ENCODE results near the gene EIF5AL1. TPM values are rescaled to one million over a fixed set of nuclear protein-coding genes. Genes with fewer than 3 reads are reported as not detected.
"Not testable (repeated sequence)": the region's sequence is repeated elsewhere in the genome, so short reads cannot be mapped to it uniquely, and the experiment has no call there.

EIF5AL1 gene
- total and polyA plus RNA-seq, 2 donors (not counting 1 experiment from before 2014, with no cell fraction given), result 0.33 to 2.0 TPM

DNA sequence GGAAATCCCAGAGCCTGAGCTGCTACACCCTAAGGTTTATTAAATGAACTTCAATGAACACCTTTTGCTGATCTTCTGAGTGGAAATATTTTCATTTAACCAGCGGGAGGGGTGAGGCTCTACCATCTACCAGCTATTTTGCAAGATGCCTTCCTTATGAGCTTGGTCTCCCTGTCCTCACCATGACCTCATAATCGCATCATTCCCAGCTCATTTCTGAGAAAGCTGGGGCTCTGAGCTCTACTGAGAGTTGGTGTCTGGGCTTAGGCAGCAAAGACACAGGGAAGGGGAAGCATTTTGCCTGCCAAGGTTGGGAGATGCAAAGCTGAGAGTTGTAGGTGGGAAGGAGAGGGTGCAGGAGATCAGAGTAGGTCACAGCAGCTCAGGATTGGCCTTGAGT lies 7.8 kb upstream of the EIF5AL1 start:
- H3K79me2 ChIP-seq (ENCODE audit: control insufficient read depth, insufficient read depth, low read length), result not testable (repeated sequence)

GRCh38 chr10:79505328-79505727 lies 7.0 kb upstream of the EIF5AL1 start:
- not testable (repeated sequence) for H4K20me1 ChIP-seq (ENCODE audit: control insufficient read depth, extremely low read depth, insufficient read depth, low read length); H3K4me2 ChIP-seq (ENCODE audit: extremely low read depth, insufficient read depth, low read length); H3K9me3 ChIP-seq (ENCODE audit: control insufficient read depth, insufficient read depth, low read depth, low read length)

More for the DNA sequence above, 7.8 kb upstream of the EIF5AL1 start:
- H4K20me1 ChIP-seq (ENCODE audit: control insufficient read depth, extremely low read depth, insufficient read depth, low read length); H3K36me3 ChIP-seq (ENCODE audit: control insufficient read depth, insufficient read depth, low read length); H3K4me2 ChIP-seq (ENCODE audit: extremely low read depth, insufficient read depth, low read length); H2AFZ ChIP-seq (ENCODE audit: low read length); H3K27me3 ChIP-seq (ENCODE audit: control insufficient read depth, insufficient read depth, low read length); H3K9me3 ChIP-seq (ENCODE audit: control insufficient read depth, insufficient read depth, low read depth, low read length); H3K9ac ChIP-seq (ENCODE audit: insufficient read depth, low read length); H3K27ac ChIP-seq (ENCODE audit: insufficient read depth, low read length); DNase-seq (ENCODE audit: low read depth in 2 of 2); H3K4me3 ChIP-seq (replicated peaks in 1 of 4; ENCODE audit: control extremely low read depth in 1 of 4, insufficient read depth in 1 of 4, low read depth in 3 of 4, low read length in 4 of 4); H3K4me1 ChIP-seq (ENCODE audit: control insufficient read depth, extremely low read depth, insufficient read depth, low read length): not testable (repeated sequence)

GRCh38 chr10:79505829-79506228 lies 6.5 kb upstream of the EIF5AL1 start:
- no peak overlapping the region for H3K4me2 ChIP-seq (ENCODE audit: extremely low read depth, insufficient read depth, low read length)
- H3K36me3 ChIP-seq (ENCODE audit: control insufficient read depth, insufficient read depth, low read length), result no peaks in the 10 kb centered on the region
- H2AFZ ChIP-seq (ENCODE audit: low read length), result no peak overlapping the region
- no peaks in the 10 kb centered on the region for H3K9me3 ChIP-seq (ENCODE audit: control insufficient read depth, insufficient read depth, low read depth, low read length)
- TF ChIP-seq, protein P1, sequence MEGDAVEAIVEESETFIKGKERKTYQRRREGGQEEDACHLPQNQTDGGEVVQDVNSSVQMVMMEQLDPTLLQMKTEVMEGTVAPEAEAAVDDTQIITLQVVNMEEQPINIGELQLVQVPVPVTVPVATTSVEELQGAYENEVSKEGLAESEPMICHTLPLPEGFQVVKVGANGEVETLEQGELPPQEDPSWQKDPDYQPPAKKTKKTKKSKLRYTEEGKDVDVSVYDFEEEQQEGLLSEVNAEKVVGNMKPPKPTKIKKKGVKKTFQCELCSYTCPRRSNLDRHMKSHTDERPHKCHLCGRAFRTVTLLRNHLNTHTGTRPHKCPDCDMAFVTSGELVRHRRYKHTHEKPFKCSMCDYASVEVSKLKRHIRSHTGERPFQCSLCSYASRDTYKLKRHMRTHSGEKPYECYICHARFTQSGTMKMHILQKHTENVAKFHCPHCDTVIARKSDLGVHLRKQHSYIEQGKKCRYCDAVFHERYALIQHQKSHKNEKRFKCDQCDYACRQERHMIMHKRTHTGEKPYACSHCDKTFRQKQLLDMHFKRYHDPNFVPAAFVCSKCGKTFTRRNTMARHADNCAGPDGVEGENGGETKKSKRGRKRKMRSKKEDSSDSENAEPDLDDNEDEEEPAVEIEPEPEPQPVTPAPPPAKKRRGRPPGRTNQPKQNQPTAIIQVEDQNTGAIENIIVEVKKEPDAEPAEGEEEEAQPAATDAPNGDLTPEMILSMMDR (conservative IDR thresholded peaks at IDR 0.05 in 1 of 2, IDR thresholded peaks at IDR 0.05 in 1 of 2; ENCODE audit: low read depth in 1 of 2, low read length in 2 of 2), result no peak
- TF ChIP-seq EZH2 (IDR thresholded peaks at IDR 0.05; ENCODE audit: low read length, missing control alignments), result no peak
- peaks cover 7% of the 10 kb centered on the region for H3K27me3 ChIP-seq (ENCODE audit: control insufficient read depth, insufficient read depth, low read length)
- H3K27ac ChIP-seq (ENCODE audit: insufficient read depth, low read length), result no peak overlapping the region
- DNase-seq (ENCODE audit: low read depth in 2 of 2), result no peak
- no peaks in the 10 kb centered on the region for H3K79me2 ChIP-seq (ENCODE audit: control insufficient read depth, insufficient read depth, low read length)
- no peak overlapping the region for H3K4me3 ChIP-seq (replicated peaks in 1 of 4; ENCODE audit: control extremely low read depth in 1 of 4, insufficient read depth in 1 of 4, low read depth in 3 of 4, low read length in 4 of 4)
- no peaks in the 10 kb centered on the region for H3K4me1 ChIP-seq (ENCODE audit: control insufficient read depth, extremely low read depth, insufficient read depth, low read length)
- H3K9ac ChIP-seq (ENCODE audit: insufficient read depth, low read length), result no peak overlapping the region
- no peaks in the 10 kb centered on the region for H4K20me1 ChIP-seq (ENCODE audit: control insufficient read depth, extremely low read depth, insufficient read depth, low read length)

More at GRCh38 chr10:79505328-79505727, 7.0 kb upstream of the EIF5AL1 start:
- not testable (repeated sequence) for H3K4me1 ChIP-seq (ENCODE audit: control insufficient read depth, extremely low read depth, insufficient read depth, low read length); H3K4me3 ChIP-seq (replicated peaks in 1 of 4; ENCODE audit: control extremely low read depth in 1 of 4, insufficient read depth in 1 of 4, low read depth in 3 of 4, low read length in 4 of 4); H3K27ac ChIP-seq (ENCODE audit: insufficient read depth, low read length); H3K27me3 ChIP-seq (ENCODE audit: control insufficient read depth, insufficient read depth, low read length); H2AFZ ChIP-seq (ENCODE audit: low read length); H3K9ac ChIP-seq (ENCODE audit: insufficient read depth, low read length); H3K36me3 ChIP-seq (ENCODE audit: control insufficient read depth, insufficient read depth, low read length); H3K79me2 ChIP-seq (ENCODE audit: control insufficient read depth, insufficient read depth, low read length); DNase-seq (ENCODE audit: low read depth in 2 of 2)

GRCh38 chr10:79507440-79508167 lies 4.7 kb upstream of the EIF5AL1 start:
- Histone ChIP-seq H3K36me3 (ENCODE audit: control insufficient read depth, insufficient read depth, low read length) (no peaks in the 10 kb centered on the region), H3K27ac (ENCODE audit: insufficient read depth, low read length) (no peak overlapping the region), H3K4me3 (replicated peaks in 1 of 4; ENCODE audit: control extremely low read depth in 1 of 4, insufficient read depth in 1 of 4, low read depth in 3 of 4, low read length in 4 of 4) (no peak overlapping the region), H3K27me3 (ENCODE audit: control insufficient read depth, insufficient read depth, low read length) (peaks cover 4% of the 10 kb centered on the region), H2AFZ (ENCODE audit: low read length) (no peak overlapping the region), H3K9me3 (ENCODE audit: control insufficient read depth, insufficient read depth, low read depth, low read length) (no peaks in the 10 kb centered on the region), H3K4me1 (ENCODE audit: control insufficient read depth, extremely low read depth, insufficient read depth, low read length) (no peaks in the 10 kb centered on the region), H3K4me2 (ENCODE audit: extremely low read depth, insufficient read depth, low read length) (no peak overlapping the region), H3K79me2 (ENCODE audit: control insufficient read depth, insufficient read depth, low read length) (no peaks in the 10 kb centered on the region), H4K20me1 (ENCODE audit: control insufficient read depth, extremely low read depth, insufficient read depth, low read length) (no peaks in the 10 kb centered on the region), H3K9ac (ENCODE audit: insufficient read depth, low read length) (no peak overlapping the region)
- TF ChIP-seq, protein P1 (conservative IDR thresholded peaks at IDR 0.05 in 1 of 2, IDR thresholded peaks at IDR 0.05 in 1 of 2; ENCODE audit: low read depth in 1 of 2, low read length in 2 of 2), result no peak
- TF ChIP-seq EZH2 (IDR thresholded peaks at IDR 0.05; ENCODE audit: low read length, missing control alignments), result no peak
- no peak for DNase-seq (ENCODE audit: low read depth in 2 of 2)

GRCh38 chr10:79508245-79508644 lies 4.1 kb upstream of the EIF5AL1 start:
- H3K36me3 ChIP-seq (ENCODE audit: control insufficient read depth, insufficient read depth, low read length); H3K27me3 ChIP-seq (ENCODE audit: control insufficient read depth, insufficient read depth, low read length); H3K9me3 ChIP-seq (ENCODE audit: control insufficient read depth, insufficient read depth, low read depth, low read length); H3K79me2 ChIP-seq (ENCODE audit: control insufficient read depth, insufficient read depth, low read length); H3K4me3 ChIP-seq (replicated peaks in 1 of 4; ENCODE audit: control extremely low read depth in 1 of 4, insufficient read depth in 1 of 4, low read depth in 3 of 4, low read length in 4 of 4); H4K20me1 ChIP-seq (ENCODE audit: control insufficient read depth, extremely low read depth, insufficient read depth, low read length); H3K4me2 ChIP-seq (ENCODE audit: extremely low read depth, insufficient read depth, low read length); H3K27ac ChIP-seq (ENCODE audit: insufficient read depth, low read length); H2AFZ ChIP-seq (ENCODE audit: low read length); H3K4me1 ChIP-seq (ENCODE audit: control insufficient read depth, extremely low read depth, insufficient read depth, low read length); DNase-seq (ENCODE audit: low read depth in 2 of 2); H3K9ac ChIP-seq (ENCODE audit: insufficient read depth, low read length): not testable (repeated sequence)
